ENCODE measurements around the gene BOK. TPM values are rescaled to one million over a fixed set of nuclear protein-coding genes. Genes with fewer than 3 reads are reported as not detected.

BOK gene
- total RNA-seq, 3 donors from 2014 or later: 6.7 to 25.5 (median 7.4) TPM

GRCh38 chr2:241555711-241556110, 2.8 kb upstream of the BOK start:
- TF ChIP-seq CTCF (IDR thresholded peaks at IDR 0.05): no peak
- intact Hi-C loops (cut with DNase I, micrococcal nuclease): no loop called here
- Histone ChIP-seq H3K4me1 (ENCODE audit: low read depth) (peaks cover 3% of the 10 kb centered on the region), H3K9me3 (no peaks in the 10 kb centered on the region), H3K4me3 (no peak overlapping the region), H3K36me3 (ENCODE audit: low read depth) (no peaks in the 10 kb centered on the region)
- ATAC-seq (peak; percentile 24), DNase-seq (no peak)

GRCh38 chr2:241556746-241557145, 1.8 kb upstream of the BOK start:
- Histone ChIP-seq H3K36me3 (ENCODE audit: low read depth) (no peaks in the 10 kb centered on the region), H3K4me1 (ENCODE audit: low read depth) (peaks cover 3% of the 10 kb centered on the region), H3K9me3 (no peaks in the 10 kb centered on the region), H3K4me3 (no peak overlapping the region)
- DNase-seq: no peak
- TF ChIP-seq CTCF (IDR thresholded peaks at IDR 0.05): no peak
- no peak for ATAC-seq
- intact Hi-C loops (cut with DNase I, micrococcal nuclease): no loop called here

DNA sequence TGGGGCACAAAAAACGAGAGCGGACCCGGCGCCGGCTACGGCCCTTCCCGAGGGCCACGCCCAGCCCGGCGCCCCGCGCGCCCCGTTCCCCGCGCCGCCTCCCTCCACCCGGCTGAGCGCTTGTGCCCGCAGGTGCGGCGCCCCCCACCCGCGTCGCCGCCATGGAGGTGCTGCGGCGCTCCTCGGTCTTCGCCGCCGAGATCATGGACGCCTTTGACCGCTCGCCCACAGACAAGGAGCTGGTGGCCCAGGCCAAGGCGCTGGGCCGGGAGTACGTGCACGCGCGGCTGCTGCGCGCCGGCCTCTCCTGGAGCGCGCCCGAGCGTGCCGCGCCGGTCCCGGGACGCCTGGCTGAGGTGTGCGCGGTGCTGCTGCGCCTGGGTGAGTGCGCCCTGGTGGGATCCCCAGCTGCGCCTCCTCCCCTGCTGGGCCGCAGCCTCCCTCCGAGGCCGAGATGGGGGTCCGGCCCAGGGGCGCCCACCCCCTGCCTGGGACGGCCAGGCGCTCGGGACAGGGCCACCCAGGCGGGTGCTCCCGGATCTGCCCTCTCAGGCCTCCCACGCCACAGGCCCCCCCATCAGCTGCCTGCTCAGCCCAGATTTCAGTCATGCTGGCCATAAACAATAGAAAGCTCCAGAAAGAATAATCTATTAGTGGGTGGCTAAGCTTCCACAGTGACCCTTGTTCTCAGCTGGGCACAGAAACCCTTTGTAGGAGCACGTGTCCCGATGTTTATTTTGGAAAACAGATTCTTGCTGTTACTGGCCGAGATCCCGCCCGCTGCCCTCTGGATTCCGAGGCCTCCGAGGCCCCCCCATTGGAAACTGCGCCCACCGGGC, 997 bp downstream of the BOK start:
- ATAC-seq (peak; percentile 81), DNase-seq (peak; percentile 44 to 69 (median 52))
- intact Hi-C loops (cut with DNase I, micrococcal nuclease): no loop called here
- peak overlapping the region; percentile 36 for H3K4me3 ChIP-seq
- no peak for TF ChIP-seq CTCF (IDR thresholded peaks at IDR 0.05)
- no peaks in the 10 kb centered on the region for H3K36me3 ChIP-seq (ENCODE audit: low read depth)
- H3K4me1 ChIP-seq (ENCODE audit: low read depth): no peaks in the 10 kb centered on the region
- H3K9me3 ChIP-seq: no peaks in the 10 kb centered on the region

DNA sequence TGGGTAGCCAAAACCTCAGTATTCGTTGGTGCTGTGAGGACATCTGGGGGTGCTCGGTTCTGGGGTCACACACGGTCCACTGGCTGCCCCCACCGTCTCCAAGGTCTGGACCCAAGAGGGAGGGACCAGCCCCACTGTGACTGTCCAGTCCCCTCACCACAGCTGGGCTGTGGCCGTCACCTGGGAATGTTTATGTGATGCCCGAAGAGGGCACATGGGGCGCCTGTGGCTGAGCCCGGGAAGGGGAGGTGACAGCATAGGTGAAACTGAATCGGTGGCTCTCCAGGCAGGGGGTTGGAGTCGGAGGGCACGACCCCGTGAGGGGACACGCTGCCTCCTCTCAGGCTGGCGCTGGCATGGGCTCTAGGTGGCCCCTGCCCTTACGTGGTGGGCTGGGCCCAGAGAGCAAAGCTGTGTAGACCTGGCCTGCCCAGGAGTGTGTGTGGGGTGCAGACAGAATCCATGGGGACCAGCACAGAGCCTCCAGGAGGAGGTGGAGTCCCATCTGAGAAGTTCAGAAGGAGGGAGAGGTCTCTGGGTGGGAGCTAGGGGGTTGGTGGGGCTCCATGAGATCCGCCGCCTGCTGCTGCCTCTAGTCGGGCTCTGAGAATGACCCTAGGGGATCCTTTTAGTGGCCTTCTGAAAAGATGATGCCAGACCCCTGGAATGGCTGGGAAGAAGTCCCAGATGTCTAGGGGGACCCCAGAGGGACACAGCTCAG, 1.8 kb downstream of the BOK start:
- H3K4me3 ChIP-seq: no peak overlapping the region
- intact Hi-C loops (cut with DNase I, micrococcal nuclease): no loop called here
- no peaks in the 10 kb centered on the region for H3K36me3 ChIP-seq (ENCODE audit: low read depth)
- DNase-seq (peak in 1 of 3 donors; percentile 50), ATAC-seq (no peak)
- TF ChIP-seq CTCF (IDR thresholded peaks at IDR 0.05): no peak
- no peaks in the 10 kb centered on the region for H3K4me1 ChIP-seq (ENCODE audit: low read depth)
- H3K9me3 ChIP-seq: no peaks in the 10 kb centered on the region

DNA sequence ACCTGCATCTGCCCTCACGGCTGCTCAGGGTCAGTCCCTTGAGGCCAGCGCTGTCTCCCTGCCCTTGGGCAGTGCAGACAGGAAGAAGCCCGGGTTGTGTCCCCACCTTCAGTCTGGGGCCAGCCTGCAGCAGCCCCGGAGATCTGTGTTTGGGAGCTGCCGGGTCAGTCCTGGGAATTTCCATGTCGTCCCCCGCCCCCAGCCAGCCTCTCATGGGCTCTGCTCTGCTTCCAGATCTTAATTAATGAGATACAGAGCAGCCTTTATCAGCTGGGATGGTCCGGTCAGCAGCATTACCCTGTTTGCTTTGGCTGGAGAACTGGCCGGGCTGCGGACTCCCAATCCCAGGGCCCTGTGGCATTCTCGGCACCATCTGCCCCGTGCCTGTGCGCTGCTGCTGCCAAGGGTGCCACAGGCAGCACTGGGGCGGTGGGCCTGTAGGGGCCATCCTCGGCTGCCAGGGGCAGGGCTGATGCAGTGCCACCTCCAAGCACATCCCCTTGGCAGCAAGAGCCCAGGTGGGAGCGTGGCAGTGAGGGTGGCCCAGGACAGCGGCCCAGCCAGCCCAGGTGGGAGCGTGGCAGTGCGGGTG, 2.4 kb downstream of the BOK start:
- no peaks in the 10 kb centered on the region for H3K9me3 ChIP-seq
- intact Hi-C loops (cut with DNase I, micrococcal nuclease): no loop called here
- H3K4me1 ChIP-seq (ENCODE audit: low read depth): no peaks in the 10 kb centered on the region
- H3K36me3 ChIP-seq (ENCODE audit: low read depth): no peaks in the 10 kb centered on the region
- ATAC-seq: no peak
- peak in 1 of 3 donors; percentile 40 for DNase-seq
- no peak for TF ChIP-seq CTCF (IDR thresholded peaks at IDR 0.05)
- H3K4me3 ChIP-seq: no peak overlapping the region
